Smooth muscle cell of the umbilical artery (primary cell): ENCODE measurements around the gene EMC6. TPM values are rescaled to one million over a fixed set of nuclear protein-coding genes. Genes with fewer than 3 reads are reported as not detected.

ENCODE experiments used
- total RNA-seq: library from RNA; depleted of rRNA; stranded (reverse); fragments of >200 nt; gene quantifications from 2 replicates; pipeline ENCODE4 v1.2.3, GENCODE V29; 2014

The EMC6 gene
- total RNA-seq = 13.9 and 16.3 TPM in 2 replicates

DNA sequence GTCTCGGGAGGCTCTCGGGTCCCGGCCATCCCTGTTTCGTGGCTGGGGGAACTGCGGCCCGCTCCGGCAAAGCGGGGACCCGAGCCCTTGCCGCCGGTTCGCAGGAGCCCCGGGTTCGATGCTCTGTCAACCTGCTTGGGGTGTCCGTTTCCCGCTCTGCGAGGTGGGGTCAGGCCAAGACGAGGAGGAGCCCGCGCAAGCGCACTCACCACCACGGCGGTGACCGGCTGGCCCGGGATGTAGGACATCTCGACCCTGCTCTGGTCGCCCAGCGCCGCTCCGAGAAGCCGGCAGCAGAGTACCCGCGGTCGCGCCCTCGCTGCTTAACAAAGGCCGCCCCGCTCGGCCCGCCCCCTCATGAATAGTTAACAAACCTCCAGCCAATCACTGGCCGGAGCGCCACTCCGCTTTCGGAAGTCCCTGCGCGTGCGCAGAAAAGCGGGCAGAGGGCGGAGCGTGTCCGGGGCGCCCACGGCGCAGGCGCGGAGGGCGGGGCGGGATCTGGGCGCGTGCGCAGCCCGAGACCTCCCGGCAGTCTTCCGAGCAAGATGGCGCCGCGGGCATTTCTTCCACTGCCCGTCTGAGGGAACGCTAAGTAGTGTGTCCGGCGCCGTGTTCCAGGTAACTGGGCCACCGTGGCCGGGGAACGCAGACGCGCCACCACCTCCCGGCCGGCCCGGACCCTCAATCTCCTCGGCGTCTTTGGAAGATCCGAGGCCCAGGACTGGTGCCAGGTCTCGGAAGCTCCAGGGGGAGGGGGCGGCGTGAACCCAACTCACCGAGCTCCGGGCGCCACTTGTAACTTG is at the start of gene EMC6, which contains the start of gene TAX1BP3:
Gene EMC6, plus strand, starts transcription at position 534 of the 806 bp plus-strand sequence. CDS start 335 bp downstream, outside the sequence.
Gene TAX1BP3, minus strand, starts transcription at position 300 of the 806 bp plus-strand sequence. Its CDS starts 52 bp downstream, at position 248.

GRCh38 chr17:3636154-3636907 is 32.3 kb upstream of the EMC6 start, which contains the start of the genes CTNS and SHPK:
Gene CTNS, plus strand, starts transcription at chr17:3636760. Its CDS starts 3,447 bp downstream, at chr17:3640207.
Gene SHPK, minus strand, starts transcription at chr17:3636250. Its CDS starts 31 bp downstream, at chr17:3636219.

GRCh38 chr17:3695723-3696411 is 27.3 kb downstream of the EMC6 start, which contains the start of gene P2RX5:
Gene P2RX5, minus strand, starts transcription at chr17:3696155. Its CDS starts 150 bp downstream, at chr17:3696005.

Other genes with a start within 250 kb of the EMC6 start
- gene OR1E2, start 235.0 kb upstream of the EMC6 start, total RNA-seq = not detected in 2 replicates
- gene SPATA22, start 197.0 kb upstream of the EMC6 start, total RNA-seq = not detected in 2 replicates
- gene ASPA, start 192.8 kb upstream of the EMC6 start, total RNA-seq = 0.05 and 0.30 TPM in 2 replicates
- 0.65 and 1.2 TPM in 2 replicates for gene TRPV3, start 111.0 kb upstream of the EMC6 start, total RNA-seq
- gene TRPV1, start 59.4 kb upstream of the EMC6 start, total RNA-seq = 1.5 and 3.6 TPM in 2 replicates
- 11.3 and 11.4 TPM in 2 replicates for gene SHPK, start 32.6 kb upstream of the EMC6 start, total RNA-seq
- 14.5 and 19.0 TPM in 2 replicates for gene CTNS, start 32.1 kb upstream of the EMC6 start, total RNA-seq
- gene TAX1BP3, start 234 bp upstream of the EMC6 start, total RNA-seq = 255 and 301 TPM in 2 replicates
- gene P2RX5, start 27.3 kb downstream of the EMC6 start, total RNA-seq = 2.5 and 2.7 TPM in 2 replicates
- gene HASPIN, start 55.1 kb downstream of the EMC6 start, total RNA-seq = 1.2 and 4.1 TPM in 2 replicates
- gene ITGAE, start 132.4 kb downstream of the EMC6 start, total RNA-seq = 9.1 and 21.7 TPM in 2 replicates
- 24.6 and 31.0 TPM in 2 replicates for gene NCBP3, start 177.4 kb downstream of the EMC6 start, total RNA-seq
- 7.7 and 12.6 TPM in 2 replicates for gene CAMKK1, start 224.2 kb downstream of the EMC6 start, total RNA-seq
- 4.8 and 17.3 TPM in 2 replicates for gene P2RX1, start 247.7 kb downstream of the EMC6 start, total RNA-seq